GM18507 (cell line): ENCODE data around the gene KRTDAP.

Experiments used
- DNase-seq: peaks from one replicate; pipeline ENCODE4 v3.0.0; 2011; ENCODE audit warnings: low read depth; ENCODE audit not compliant: insufficient read length; ENCODE audit errors: extremely low spot score
- FAIRE-seq: peaks from 2 replicates; lab custom pipeline; 2011; peaks lifted over from hg19 to GRCh38; lab: Jason Lieb, UNC

Gene KRTDAP

DNA sequence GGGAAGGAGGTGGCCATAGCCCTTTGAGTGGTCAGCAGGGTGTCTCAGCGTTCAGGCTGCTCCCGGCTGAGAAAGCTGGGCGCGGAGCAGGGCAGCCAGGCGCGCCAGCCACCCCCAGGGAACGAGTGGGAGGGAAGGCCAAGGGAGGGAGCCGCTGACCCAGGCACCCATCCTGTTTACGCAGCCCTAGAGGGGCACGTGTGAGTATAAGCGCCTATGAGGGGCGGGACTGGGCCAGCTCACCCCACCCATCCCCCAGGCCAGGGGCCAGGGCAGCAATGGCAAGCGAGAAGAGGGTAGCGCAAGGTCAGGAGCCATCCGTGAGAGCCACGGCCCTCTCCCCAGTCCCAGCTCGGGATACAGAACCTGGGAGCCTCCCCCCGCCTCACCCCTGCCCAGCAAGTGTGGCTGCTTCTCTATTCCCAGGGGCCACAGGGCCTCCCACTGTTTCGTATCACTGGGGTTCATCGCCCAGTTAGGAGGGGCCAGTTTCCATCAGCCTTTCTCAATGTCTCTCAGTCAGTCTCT, 24.1 kb upstream of the KRTDAP start:
- DNase-seq, result no peak
- FAIRE-seq, result no peak

DNA sequence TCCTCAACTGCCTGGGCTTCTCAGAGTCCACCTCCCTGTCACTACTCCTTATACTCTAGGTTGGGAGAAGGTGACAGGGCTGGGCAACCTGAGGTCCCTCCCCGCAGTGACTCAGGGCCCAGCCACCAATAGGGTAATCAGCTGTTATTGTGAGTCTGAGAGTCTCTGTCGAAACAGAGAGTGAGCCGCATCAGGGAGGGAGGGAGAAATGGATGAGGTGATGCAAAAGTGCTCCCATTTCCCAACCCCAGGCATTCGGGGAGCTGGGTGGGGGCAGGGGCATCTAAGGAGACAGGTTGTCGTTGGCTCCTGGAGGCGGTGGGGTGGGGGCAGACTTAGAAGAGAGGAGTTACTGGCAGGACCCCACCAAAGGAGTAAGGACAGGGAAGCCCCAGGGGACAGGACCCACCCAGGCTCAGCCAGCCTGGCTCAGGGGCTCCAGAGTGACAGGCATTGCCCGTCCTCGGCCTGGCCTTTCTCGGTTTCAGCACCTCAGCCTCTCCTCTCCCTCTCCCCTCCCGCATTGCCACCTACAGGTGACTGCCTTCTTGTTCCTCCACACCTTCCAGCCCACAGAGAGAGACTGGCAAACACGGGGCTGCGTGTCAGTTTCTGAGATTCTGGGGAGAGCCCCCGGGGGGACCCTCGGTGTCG, 23.5 kb upstream of the KRTDAP start, which contains the start of gene DMKN:
Gene DMKN, minus strand, starts transcription at position 22 of the 654 bp plus-strand sequence. CDS start 174 bp downstream, outside the sequence.
- FAIRE-seq (no peak), DNase-seq (no peak)

DNA sequence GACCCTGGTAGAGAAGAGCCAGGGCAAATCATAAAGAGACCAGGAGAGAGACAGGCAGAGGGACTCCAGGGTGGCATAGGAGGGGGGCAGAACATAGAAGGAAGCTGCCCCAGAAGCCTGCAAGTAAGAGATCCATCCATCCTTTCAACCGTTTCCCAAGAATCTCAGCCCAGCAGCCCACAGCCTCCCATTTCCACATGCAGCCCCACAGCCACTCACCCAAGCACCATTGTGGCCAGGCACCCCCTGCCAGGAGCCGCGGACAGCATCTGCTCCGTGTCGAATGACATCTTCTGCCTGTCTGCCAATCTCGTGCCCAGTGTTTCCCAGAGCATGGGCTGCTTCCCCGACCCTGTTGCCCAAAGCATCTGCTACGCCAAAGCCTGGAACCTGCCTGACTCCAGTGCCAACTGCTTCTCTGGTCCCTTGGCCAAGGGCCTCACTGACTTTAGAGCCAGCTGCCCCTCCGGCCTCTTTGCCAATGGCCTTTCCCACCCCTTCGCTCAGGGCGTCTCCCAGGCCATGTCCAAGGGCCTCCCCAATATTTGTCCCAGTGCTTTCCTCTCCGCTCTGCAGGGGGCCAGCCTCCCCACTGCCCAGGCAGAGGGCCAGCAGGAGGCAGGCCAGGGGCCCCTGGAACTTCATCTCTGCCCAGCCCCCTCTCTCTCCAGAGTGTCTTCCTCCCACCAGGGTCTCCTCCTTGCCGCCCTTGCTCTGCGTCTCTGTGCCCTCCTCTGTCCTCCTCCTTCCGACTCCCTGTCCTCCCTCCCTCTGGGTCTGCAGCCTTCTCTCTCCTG, 22.8 kb upstream of the KRTDAP start:
- no peak for FAIRE-seq
- no peak for DNase-seq

DNA sequence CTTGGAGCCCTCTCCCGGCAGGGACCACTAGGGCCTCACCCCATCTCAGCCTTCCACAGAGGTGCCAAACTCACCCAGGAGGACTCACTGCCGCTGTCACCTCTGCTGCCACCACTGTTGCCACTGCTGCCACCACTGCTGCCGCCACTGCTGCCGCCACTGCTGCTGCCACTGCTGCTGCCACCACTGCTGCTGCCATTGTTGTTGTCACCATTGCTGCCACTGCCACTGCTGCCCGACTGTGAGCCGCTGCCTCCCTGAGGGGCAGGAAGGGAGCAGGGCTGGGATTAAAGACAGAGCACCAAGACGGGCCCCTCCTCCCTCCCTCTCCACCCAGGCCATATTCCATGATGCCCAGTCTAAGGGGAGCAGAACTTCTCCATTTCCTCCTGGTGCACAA, 21.1 kb upstream of the KRTDAP start:
- DNase-seq (no peak), FAIRE-seq (no peak)

DNA sequence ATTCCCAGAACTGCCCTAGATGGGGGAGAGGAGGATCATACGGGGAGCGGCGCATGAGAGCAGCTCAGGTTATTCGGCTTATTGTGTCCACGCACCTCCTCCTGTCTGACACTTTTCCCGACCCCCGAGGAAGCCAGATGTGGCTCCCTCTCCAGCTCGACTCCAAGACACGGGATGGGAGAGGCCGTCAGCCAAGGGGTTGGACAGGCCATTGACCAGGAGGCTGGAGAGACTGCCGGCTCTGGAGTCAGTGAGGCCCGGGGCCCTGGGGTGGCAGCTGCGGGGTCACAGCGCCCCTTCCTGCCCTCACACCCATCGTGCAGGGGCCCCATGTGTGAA, 20.3 kb upstream of the KRTDAP start:
- DNase-seq (no peak), FAIRE-seq (no peak)

DNA sequence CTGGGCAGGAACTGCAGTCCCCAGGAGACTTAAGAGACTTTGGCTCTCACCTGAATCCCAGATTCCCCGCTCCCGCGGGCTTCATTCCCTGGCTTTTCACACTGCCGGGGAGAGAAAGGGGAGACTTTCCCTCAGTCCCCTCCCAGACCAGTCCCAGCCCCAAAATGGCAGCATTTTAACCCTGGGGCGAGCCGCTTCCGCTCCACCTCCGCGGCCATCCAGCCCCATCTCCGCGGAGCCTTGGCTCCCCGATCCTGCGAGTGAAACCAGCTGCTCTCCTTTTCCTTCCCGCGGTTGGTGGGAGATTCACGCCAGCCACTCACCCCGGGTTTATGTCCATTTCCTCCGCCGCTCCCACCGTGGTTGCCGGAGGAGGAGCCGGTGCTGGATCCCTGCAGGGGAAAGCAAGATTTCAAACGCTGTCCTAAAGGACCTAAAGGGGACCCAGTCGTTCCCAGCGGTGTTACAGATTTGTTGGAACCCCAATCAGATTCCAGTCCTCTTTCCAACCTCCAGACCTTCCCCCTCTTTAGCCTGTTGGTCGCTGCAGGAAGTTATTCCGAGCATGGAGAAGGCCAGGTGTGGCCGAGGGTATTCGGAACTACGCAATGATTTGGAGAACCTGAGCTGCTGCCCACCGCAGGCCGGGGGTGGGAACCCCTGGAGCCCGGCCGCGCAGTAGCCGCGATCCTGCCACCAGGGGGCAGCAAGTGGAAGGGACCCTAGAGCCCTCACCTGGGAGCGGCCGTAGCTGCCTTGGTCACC, 19.8 kb upstream of the KRTDAP start:
- peak; percentile 88 for FAIRE-seq
- peak; percentile 75 for DNase-seq

DNA sequence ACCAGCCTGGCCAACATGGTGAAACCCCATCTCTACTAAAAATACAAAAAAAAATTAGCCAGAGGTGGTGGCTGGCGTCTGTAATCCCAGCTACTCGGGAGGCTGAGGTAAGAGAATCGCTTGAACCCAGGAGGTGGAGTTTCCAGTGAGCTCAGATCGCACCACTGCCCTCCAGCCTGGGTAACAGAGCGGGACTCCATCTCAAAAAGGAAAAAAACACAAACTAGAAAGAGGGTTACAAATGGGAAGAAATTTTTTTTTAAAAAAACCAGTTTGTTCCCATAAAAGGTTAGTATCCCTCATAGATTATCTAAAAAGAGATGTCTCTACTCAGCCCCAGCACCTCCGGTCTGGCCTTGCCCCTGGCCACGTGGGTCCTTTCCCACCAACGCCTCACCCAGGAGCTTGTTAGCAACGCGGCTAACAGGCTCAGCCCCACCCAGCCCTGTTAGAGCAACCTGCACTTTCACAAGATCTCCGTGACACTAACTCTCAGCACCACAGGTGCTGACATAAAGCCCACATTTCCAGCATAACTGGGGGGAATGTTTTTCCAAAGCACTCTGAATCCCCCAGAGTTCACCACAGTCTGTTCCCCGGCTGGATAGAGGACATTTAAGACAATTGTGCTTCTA, 18.9 kb upstream of the KRTDAP start:
- peak; percentile 64 for FAIRE-seq
- peak; percentile 32 for DNase-seq

DNA sequence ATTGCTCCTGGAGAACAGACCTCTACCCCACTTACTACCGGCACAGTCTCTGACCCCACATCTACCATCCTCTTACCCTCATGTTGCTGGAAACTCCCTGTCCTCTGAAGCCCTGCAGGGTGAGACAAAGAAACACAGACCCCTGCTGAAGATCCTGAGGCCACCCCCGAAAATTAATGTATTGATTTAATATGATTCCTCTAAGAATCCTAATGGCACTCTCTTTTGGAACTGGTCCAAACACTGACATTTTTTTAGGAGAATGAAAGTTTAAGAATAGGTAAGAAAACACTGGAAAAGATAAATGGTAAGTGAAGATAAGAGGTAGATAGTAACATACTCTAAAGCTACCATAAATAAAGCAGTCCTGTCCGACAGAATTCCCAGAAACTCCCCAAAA, 17.9 kb upstream of the KRTDAP start:
- no peak for FAIRE-seq

DNA sequence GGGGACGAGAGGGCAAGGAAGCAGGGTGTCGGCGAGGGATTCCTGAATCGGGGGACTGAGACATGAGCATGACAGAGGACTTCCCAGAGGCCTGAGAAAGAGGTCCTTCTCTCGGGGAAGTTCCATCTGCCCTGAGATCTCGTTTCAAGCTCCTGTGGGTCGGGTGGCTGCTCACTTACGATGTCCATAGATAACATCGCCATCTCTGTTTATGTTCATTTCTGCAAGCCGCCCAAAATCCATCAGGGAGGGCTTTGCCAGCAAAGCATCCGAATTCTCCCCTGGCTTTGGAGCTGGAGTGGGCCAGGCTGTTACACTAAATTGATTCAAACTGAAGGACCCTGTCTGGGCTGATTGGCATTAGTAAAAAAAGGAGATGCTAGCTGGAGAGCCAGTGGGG, 17.3 kb upstream of the KRTDAP start:
- FAIRE-seq (no peak), DNase-seq (no peak)

More for the DNA sequence above, 17.9 kb upstream of the KRTDAP start:
- no peak for DNase-seq

DNA sequence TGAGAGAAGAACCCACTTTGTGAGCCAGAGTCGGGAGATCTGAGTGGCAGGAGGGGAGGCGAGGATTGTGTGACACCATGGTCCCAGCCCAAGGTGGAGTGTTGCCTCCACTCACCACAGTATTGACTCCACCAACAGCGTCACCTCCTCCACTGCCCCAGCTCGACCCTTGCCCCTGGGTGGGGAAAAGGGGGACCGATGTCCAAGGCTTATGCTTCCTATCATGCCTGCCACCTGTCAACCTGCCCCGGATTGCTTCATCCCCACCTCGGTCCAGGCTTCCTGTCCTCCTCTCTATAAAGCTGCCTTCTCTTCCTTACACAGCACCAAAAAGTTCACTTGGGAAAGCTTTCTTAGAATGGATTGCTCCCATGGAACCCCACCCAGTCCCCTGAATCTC, 15.7 kb upstream of the KRTDAP start:
- DNase-seq, result no peak
- no peak for FAIRE-seq

DNA sequence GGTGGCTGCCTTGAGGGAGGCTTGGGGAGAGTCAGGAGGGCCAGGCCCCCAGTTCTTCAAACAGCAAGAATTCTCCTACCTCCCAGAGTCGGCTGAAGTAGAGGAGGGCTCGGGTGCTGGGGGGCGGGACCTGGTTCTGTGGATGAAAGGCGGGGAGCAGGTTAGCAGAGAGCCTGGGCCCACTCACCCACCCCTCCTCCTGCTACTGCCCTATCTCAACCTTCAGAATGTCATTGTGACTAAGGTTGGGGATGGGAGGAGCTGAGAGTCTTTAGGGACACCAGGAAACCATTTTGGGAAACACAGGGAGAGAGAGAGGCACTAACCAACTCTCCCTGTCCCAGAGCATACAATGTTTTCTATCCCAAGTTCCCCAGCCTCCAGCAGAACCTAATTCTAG, 12.5 kb upstream of the KRTDAP start:
- FAIRE-seq (no peak), DNase-seq (no peak)

DNA sequence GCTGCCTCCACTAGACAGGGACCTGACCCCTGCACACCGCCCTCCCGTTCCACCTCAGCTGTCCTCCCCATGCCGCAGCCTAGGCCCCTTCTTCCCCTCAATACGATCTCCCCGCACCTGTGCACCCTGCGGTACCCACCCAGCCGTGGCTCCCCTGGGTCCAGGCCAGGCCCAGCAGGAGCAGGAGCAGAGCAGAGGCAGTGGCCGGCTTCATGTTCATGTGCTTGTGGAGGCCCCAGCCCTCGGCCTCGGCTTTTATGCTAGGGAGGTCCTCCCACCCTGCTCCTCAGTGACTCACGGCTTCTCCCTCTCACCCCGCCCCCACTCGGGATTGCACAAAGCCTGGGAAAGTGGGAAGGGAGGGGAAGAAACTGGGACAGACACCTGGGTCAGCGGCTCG, 11.4 kb upstream of the KRTDAP start:
- DNase-seq, result no peak
- no peak for FAIRE-seq

DNA sequence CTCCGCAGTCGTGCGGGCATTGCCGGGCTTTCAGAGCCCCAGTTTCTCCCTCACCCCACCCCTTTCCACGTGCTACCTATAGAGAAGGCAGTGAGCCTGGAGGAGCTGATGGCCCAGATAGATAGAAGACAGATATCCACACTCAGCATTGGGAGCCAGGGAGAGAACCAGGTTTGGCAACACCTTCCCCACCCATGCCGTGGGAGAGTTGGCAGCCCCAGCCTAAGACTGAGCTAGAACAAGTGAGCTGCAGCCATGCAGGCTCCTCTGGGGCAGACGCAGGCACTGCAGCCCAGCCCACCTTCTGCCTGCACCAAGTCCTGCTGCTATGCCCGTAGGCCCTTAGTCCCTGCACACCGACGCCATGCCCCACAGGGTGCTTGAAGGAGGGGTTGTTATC, 10.3 kb upstream of the KRTDAP start:
- no peak for DNase-seq
- FAIRE-seq, result no peak

DNA sequence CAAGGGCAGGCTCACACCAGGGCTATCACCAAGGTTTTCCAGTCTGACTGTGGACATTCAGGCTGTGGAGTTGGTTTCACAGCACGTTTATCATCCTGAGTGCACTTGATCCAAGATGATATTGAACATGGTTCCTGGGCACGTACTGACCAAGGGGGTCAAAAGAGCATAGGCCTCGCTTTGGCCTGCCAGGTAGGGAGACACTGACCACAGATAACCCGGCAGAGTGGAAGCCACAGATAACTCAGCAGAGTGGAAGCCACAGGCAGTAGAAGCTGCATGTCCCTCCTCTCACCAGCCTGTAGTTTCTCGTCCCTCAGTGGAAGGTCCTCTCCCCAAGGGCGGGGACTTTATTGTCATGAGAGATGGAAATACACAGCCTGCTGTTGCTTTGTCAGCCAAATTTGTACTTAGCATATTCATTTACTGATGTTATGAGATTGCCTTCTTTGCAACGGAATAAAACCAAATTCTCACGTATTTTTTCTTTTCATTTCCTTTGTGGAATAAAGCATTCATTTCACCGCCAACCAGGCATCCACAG, 8.8 kb upstream of the KRTDAP start:
- no peak for DNase-seq
- no peak for FAIRE-seq

DNA sequence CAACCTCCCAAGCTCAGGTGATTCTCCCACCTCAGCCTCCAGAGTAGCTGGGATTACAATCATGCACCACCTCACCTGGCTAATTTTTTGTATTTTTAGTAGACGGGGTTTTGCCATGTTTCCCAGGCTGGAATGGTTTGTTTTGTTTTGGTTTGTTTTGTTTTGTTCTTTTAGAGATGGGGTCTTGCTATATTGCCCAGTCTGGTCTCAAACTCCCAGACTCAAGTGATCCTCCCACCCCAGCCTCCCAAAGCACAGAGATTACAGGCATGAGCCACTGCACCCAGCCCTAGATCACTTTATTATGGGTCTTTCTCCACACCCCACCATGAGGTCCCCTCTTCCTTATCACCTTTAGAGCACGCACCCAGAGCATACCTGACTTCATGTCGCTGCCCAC, 8.0 kb upstream of the KRTDAP start:
- FAIRE-seq, result no peak
- DNase-seq, result no peak

DNA sequence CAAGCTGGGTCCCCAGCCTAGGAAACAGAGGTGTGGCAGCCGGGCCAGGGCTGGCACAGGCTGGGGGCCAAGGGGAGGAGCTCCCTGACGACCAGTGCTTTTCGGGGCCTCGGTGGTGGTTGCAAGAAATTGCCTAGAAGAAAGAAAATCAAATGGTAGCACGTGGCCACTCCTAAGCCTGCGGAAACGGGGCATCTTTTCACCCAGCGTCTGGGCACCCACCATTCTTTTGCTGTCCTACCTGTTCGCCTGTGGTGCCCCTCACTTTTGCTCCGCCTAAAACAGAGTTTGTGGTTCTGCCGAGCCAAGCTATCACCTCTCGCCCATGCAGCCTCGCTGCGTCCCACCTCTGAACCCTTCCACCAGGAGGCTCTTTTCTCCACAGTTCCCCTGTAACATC, 7.1 kb upstream of the KRTDAP start:
- no peak for DNase-seq
- FAIRE-seq, result no peak

DNA sequence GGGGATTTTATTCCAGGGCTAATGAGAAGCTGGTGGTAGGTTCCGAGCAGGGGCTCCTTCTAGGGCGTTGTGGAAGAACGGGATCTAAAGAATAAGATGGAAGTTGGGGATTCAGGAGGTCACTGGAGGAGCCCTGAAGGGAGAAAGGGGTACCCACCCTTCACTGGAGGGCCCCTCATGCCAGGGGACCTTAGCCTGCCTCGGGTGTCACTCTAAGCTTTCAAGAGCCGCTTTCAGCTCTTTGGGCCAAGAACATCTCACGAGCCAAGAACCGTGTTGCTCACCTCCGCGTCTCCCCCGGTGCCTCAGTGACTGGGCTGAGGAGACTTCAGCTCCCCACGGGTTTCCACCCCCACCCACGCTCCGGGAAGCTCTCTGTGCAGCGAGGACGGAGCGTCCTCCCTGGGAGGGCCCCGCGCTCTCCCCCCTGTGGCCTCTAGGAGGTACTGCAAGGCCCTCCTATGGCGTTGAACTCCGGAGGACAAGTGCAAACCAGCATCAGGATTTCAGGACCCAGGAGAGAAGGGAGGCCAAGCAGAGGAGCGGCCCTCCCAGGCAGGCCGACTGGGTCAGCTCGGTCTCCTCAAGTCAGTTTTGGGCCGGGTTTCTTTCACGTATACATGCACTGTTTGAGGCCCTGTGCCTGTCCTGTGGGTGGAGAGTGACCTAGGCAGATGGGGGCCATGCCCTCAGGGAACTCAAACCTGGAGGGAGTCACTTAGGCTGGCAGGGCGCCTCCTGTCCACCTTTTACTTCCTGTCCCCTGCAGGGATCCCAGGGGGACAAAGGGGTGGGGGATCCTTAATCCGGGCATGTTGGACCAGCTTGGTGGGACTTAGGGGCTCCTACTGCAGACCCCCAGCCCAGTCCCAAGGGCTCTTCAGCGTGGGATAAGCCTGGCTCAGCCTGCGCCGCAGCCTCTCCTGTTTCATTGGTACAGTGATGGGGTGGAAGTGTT, 5.1 kb upstream of the KRTDAP start:
- FAIRE-seq (peak; percentile 95), DNase-seq (peak; percentile 87)

DNA sequence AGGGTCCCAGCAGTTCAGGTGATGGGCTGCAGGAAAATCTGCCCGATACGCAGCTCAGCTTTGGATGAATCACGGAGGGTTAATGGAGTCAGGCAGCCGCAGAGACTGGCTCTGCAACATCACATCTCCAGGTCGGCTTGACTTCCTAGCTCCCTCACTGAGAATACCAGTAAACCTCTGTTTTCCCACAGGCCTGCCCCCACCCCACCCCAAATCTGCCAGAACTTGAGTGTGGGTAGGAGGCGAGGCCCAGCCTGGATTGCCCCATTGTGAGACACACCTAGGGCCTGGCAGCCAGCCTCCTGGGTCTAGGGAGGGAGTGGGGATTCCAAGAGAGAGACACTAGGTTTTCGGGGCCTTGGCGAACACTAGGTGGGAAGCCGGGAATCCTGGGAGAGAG, 3.7 kb upstream of the KRTDAP start:
- DNase-seq (no peak), FAIRE-seq (no peak)
